Nucleus accumbens (tissue), 56 donors: ENCODE results near the gene GEMIN2.
"Not testable (repeated sequence)": the region's sequence is repeated elsewhere in the genome, so short reads cannot be mapped to it uniquely, and the experiment has no call there.

ENCODE experiments used
- DNase-seq, 56 donors: peaks; one replicate each; lab custom pipeline; 2025; lab: John Stamatoyannopoulos, UW

The GEMIN2 gene

GRCh38 chr14:39114073-39114838 lies at the start of gene GEMIN2:
TSS of gene GEMIN2 (plus strand) at chr14:39114323. CDS start at chr14:39114339, 16 bp downstream.
- peak; percentile 41 to 97 (median 88) for DNase-seq

DNA sequence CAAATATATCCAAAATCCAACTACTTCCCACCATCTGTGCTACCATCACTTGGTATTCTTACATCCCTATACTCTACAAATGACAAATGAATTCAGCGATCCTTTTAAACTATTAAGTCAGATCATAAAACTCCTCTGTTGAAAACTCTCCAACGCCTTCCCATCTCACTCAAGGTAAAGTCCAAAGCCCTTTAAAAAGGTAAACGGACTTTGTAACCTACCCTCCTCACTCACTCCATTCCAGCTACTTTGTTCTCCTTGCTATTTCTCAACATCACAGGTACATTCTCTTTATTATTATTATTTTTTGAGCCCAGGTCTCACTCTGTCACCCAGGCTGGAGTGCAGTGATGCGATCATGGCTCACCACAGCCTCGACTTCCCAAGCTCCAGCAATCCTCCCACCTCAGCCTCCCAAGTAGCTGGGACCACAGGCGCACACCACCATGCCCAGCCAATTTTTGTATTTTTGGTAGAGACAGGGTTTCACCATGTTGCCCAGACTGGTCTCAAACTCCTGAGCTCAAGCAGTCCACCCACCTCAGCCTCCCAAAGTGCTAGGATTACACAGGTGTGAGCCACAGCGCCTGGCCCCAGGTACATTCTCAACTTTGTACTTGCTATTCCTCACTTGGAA lies 44.8 kb upstream of the GEMIN2 start:
- not testable (repeated sequence) for DNase-seq

DNA sequence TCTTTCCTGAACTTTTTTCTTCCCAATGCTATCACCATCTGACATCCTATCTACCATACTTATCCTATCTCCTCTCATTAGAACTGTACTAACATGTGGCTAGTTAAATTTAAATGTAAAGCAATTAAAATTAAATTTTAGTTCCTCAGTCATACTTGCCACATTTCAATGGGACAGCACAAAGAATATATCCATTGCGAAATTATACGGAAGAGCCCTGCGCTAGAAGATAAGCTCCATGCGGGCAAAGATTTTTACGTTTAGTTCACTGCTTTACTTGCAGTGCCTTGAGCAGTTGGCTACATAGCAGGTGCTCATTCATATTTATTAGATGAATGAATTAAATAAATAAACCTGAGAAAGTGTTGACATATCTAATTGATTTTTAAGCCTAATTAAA lies 44.2 kb upstream of the GEMIN2 start:
- DNase-seq = no peak

- DNase-seq = no peak
Observed at GRCh38 chr14:39071096-39071495, 43.0 kb upstream of the GEMIN2 start.

GRCh38 chr14:39080886-39081285 lies 33.2 kb upstream of the GEMIN2 start:
- no peak for DNase-seq

DNA sequence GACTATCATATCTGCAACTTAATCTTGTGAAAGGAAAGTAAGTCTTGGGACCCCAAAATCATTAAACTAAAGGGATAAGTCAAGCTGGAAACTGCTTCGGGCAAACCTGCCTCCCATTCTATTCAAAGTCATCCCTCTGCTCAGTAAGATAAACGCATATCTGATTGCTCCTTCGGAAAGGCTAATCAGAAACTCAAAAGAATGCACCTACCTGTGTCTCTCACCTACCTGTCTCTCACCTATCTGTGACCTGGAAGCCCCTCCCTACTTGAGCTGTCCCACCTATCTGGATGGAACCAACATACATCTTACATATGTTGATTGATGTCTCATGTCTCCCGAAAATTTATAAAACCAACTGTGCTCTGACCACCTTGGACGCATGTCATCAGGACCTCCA lies 31.0 kb upstream of the GEMIN2 start:
- no peak for DNase-seq

GRCh38 chr14:39085933-39086332 lies 28.2 kb upstream of the GEMIN2 start:
- DNase-seq = no peak

DNA sequence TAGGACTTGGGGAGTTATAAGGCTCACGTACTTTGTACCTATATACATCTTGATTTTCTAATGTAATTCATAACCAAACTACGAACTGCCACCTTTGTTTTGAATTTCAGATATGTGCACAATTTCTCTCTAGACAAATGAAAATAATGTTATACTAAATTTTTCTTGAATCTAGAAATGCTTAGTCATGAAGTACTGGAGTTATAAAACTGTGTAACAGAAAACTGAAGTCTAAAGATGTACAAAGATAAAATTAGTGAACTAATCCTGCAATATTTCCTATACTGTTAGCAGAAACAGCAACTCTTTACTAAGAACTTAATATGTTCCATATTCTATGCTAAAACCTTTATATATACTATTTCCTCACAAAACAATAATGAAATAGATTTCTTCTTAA lies 26.6 kb upstream of the GEMIN2 start:
- no peak for DNase-seq

DNA sequence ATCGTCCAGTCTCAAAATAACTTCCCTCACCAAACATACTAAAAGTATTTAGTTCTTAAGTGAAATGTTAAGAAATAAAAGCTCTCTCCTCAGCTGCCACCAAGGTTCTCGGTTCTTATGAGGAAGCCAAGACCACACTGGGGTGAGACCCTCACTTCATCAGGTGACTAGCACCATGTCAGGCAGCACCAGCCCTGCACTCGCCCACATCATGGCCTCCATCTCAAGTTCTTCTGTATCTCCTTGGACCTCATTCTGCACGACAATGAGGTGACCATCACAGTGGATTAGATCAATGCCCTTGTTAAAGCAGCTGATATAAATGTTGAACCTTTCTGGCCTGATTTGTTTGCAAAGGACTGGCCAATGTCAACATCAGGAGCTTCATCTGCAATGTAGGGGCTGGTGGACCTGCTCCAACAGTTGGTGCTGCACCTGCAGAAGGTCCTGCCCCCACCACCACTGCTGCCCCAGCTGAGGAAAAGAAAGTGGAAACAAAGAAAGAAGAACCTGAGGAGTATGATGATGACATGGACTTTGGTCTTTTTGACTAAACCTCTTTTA lies 23.5 kb upstream of the GEMIN2 start:
- no peak for DNase-seq

DNA sequence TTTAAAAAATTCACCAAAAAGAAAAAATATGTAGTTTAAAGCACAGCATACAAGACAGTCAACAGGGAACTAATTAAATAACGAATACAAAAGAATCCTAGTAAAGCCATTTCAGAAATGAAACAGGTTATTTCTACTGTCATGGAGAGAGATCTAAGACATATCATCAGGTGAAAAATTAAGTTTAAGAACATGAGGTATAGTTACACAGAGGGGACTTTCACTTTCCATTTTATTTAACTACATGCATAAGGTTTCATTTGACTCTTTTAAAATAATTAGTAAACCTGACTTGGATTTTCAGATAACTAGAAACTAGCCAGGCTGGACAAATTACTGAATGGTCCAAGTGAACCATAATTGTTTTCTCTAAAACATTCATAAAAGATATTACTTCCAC lies 22.4 kb upstream of the GEMIN2 start:
- DNase-seq = no peak

GRCh38 chr14:39094515-39094914 lies 19.6 kb upstream of the GEMIN2 start:
- DNase-seq = no peak

DNA sequence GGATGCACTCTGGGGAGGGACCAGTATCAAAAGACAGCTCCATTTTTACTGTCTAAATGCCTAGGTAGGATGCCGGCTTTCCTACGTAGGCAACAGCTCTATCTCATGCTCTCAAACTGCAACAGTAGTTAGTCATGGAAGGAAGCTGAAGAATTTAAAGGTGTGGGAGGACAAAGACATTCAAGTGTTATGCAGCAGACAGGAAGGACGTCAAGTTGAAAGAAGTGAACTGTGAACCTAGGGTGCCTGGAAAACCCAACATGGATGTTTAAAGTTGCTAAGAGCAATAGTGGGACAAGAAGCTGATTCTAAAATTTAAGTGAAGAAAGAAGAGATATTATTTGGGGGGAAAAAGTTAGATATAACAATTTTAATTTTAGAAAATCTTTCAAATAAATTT lies 17.0 kb upstream of the GEMIN2 start:
- DNase-seq = peak in 4 of 56 donors; percentile 25 to 40 (median 26)

DNA sequence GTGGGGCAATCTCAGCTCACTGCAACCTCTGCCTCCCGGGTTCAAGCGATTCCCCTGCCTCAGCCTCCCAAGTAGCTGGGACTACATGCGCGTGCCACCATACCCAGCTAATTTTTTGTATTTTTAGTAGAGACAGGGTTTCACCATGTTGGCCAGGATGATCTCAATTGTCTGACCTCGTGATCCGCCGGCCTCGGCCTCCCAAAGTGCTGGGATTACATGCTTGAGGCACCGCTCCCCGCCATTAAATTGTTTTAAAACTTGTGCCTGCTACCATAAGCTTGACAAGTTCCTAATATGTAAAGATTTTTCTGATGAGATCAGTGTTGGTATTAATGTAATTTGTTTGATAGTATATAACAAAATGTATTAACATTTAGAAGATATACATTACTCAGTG lies 14.9 kb upstream of the GEMIN2 start:
- not testable (repeated sequence) for DNase-seq

DNA sequence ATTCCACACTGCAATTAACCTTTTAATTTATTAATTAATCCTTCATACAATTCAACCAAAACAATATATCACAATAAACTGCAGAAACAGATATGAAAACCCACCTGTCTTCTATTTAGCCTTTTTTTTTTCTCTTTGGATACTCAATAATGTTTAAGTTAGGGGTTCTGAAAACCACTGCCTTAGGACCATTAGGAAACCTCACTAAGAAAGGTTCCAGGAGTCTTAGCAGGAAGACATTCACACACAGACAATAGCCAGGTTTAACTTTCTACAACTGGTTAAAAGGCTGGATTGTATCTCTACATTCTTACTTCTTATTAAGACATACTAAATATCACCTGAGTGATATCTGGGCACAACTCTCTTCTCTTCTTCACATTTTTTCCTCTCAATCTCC lies 14.4 kb upstream of the GEMIN2 start:
- DNase-seq = no peak

DNA sequence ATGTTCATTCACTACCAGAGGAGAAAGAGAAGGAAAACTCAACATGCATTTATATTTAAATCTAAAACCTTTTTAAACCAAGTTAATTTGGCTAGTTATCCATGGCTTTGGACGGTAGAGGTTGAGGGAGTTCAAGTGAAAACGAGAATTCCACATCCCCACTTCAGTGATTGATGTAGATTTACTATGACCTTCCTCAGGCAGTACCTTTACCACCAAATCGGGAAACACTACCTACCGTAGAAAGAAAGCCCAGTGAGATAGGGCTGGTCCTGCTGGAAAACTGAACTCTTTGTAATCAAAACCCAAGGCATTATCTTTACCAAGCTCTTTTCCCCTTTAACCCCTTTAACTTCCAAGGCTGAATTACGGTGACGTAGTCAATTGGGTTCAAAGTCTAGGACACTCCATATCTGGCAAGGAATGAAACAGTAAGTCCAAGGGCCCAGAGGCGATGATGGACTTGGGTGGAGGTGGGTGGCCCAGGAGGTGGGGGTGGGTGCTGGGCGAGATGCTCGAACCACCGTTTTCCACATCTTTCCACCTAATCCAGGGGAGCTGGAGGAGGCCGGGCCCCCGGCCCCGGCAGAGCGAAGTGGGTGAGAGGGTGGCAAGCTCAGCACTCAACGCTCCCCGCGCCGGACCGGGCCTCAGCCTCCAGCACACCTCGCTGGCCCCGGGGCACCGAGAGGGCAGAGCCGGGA lies 11.7 kb upstream of the GEMIN2 start:
- peak in 24 of 56 donors; percentile 9 to 68 (median 43) for DNase-seq

DNA sequence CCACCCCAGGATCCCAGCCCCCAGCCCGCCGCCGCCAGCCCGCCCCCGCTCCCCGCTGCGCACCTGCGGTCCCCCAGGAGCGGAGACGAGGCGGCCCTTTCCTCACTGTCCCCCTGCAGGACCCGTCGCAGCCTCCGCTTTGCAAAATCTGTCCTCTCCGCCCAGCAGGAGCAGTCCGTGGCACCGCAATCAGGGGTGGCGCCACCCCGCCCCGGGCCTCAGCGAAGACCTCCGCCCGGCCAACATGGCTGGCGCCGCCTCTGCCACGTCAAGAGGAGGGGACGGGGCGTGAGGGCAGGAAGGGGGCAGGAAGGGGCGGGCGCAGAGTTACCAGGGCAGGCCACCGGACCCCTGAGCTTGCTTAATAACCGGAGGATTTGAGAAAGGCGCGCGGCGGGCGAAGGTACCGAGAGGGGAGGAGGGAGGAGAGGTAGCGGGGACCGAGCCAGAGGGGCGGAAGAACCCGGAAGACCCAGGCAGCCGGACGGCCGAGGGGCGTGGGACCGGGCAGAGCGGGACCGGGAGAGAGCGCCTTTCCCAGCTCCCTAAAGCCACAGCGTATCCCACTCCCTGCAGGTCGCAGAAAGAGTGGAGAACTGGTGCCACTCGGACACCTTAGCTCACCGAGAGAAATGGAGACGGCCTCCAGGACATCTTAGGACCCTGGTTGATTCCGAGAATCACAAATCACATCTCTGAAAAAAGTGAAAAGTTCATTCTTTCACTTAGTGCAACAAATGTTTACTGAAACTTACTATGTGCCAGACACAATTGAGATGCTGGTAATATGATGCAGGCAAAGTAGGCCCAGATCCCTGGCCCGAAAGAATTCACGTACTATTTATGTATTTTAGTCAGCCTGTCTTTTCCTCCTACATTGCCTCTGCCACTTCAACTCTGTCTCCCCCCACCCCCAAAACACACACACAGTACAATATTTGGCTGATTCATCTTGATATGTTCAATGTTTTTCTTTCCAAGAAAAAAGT lies 10.9 kb upstream of the GEMIN2 start, which contains the start of gene SEC23A:
Gene SEC23A (minus strand): TSS at position 267 of the 989 bp plus-strand sequence. CDS start 7,117 bp downstream, outside the sequence.
- peak in 55 of 56 donors; percentile 28 to 89 (median 76) for DNase-seq

- not testable (repeated sequence) for DNase-seq
Observed at GRCh38 chr14:39104078-39104801, 9.9 kb upstream of the GEMIN2 start.

DNA sequence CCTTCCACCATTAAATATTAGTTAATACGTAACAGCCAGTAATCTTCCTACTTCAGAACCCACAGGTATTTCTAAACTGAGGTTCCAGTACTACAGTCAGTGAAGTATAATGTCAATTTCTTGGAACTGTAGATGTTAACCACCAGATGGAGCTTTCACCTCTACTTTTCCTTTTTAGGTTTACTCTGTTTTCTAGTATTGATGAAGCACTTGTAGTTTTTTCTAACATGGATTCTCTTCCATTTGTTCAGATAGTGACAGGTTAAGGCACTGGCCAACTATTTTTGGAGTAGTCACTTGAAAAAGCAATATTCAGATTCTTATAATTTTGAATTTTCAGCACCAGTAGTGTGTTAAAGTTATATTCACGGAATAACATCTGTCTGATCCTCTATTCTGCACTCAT lies 6.5 kb upstream of the GEMIN2 start:
- no peak for DNase-seq

DNA sequence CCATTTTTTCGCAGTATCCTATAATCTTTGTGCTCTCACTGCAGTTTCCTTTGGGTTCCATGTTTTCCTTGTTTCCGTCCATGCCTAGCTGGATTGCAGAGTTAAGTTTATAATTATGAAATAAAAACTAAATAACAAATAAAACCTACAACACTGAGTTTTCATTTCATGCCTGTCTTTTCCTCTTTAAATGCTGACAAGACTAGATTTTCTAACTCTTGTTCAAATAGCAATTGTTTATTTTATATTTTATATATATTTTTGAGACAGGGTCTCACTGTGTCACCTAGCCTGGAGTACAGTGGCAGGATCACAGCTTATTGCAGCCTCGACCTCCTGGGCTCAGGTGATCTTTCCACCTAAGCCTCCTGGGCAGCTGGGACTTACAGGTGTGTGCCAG lies 5.3 kb upstream of the GEMIN2 start:
- no peak for DNase-seq
